Breast epithelium (tissue), 3 donors: Measurements from ENCODE around the gene FANCD2.
A peak's percentile ranks its signal among the peaks of the same experiment; 100 is the strongest.

ENCODE experiments used
- CTCF ChIP-seq, 3 donors: fragments of 450-650 bp; IDR thresholded peaks; one replicate each; pipeline ENCODE4 v1.5.1; 2016 to 2017; ENCODE audit warnings: antibody characterized with exemption in 3 of 3, mild to moderate bottlenecking in 3 of 3, moderate library complexity in 3 of 3
- POLR2A ChIP-seq: fragments of 450-650 bp; IDR thresholded peaks from one replicate; pipeline ENCODE4 v1.6.1; 2016; ENCODE audit warnings: antibody characterized with exemption, mild to moderate bottlenecking, moderate library complexity
- POLR2AphosphoS5 ChIP-seq, 3 donors: sonication (generic); formaldehyde crosslinking; IDR thresholded peaks; one replicate each; pipeline ENCODE4 v1.6.1; 2017; ENCODE audit warnings: antibody characterized with exemption in 3 of 3

GRCh38 chr3:10026084-10026890 lies at the start of gene FANCD2:
- TF ChIP-seq CTCF (IDR thresholded peaks at IDR 0.05), result no peak
- peak; percentile 94 to 97 (median 97) for TF ChIP-seq POLR2AphosphoS5 (IDR thresholded peaks at IDR 0.05)
- TF ChIP-seq POLR2A, result peak; percentile 63
